LNCaP clone FGC (cell line): Measurements from ENCODE around the gene SYNJ2.

Source experiments
- DNase-seq: peaks from one replicate; pipeline ENCODE4 v3.0.0-alpha.2; 2011; ENCODE audit warnings: low read depth
- H3K4me3 ChIP-seq: 2 replicates; pipeline ENCODE4 v1.5.1; 2011; ENCODE audit warnings: mild to moderate bottlenecking, low read depth, low read length, control low read depth
- TF ChIP-seq, protein P1 (sequence below): IDR thresholded peaks from 2 replicates; pipeline ENCODE4 v1.5.1; 2012; ENCODE audit warnings: mild to moderate bottlenecking; ENCODE audit not compliant: control insufficient read depth, insufficient read depth; ENCODE audit errors: extremely low read depth

SYNJ2 gene

DNA sequence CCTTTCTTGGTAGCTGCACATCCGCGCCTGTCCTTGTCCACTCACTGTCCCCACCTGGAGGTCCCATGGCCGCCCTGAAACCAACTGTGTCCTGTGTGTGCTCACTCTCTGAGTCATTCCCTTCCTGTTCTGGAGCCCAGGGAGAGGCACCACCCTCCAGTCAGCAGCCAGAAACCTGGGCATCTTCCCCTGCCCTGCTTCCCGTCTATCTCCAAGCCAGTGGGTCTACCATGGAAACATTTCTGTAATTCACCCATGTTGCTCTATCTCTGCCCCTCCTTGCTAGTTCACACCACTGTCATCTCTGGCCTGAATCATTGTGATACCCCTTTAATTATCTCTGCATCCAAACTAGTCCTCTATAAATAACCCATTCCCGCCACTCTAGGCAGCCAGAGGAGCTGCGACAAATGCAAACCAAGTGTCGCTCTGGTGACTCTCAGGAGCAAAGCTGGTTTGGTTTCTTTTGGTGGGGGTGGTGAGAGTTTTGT, 28.8 kb upstream of the SYNJ2 start:
- DNase-seq = no peak
- TF ChIP-seq, protein P1, sequence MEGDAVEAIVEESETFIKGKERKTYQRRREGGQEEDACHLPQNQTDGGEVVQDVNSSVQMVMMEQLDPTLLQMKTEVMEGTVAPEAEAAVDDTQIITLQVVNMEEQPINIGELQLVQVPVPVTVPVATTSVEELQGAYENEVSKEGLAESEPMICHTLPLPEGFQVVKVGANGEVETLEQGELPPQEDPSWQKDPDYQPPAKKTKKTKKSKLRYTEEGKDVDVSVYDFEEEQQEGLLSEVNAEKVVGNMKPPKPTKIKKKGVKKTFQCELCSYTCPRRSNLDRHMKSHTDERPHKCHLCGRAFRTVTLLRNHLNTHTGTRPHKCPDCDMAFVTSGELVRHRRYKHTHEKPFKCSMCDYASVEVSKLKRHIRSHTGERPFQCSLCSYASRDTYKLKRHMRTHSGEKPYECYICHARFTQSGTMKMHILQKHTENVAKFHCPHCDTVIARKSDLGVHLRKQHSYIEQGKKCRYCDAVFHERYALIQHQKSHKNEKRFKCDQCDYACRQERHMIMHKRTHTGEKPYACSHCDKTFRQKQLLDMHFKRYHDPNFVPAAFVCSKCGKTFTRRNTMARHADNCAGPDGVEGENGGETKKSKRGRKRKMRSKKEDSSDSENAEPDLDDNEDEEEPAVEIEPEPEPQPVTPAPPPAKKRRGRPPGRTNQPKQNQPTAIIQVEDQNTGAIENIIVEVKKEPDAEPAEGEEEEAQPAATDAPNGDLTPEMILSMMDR = no peak
- no peak overlapping the region for H3K4me3 ChIP-seq

DNA sequence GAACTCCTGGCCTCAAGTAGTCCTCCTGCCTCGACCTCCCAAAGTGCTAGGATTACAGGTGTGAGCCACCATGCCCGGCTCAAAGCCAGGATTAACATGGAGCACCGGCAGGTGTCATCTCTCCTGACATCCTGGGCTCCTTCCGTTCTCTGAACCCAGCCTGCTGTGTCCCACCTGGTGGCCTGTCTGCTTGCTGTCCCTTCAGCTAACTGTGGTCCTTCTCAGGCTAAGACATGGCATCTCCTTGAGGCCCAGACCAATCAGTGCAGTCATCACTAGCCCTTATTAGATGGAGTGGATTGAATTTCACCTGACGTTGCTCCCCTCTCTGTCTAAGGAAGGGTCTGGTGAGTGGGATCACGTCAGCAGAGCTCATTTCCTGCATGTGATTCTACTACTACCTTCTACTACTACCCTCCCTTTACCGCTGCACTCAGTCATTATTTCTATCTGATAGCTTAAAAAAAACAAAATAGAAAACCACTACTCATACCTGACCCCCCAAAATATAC, 28.0 kb upstream of the SYNJ2 start:
- H3K4me3 ChIP-seq = no peak overlapping the region
- TF ChIP-seq, protein P1 = no peak
- no peak for DNase-seq

DNA sequence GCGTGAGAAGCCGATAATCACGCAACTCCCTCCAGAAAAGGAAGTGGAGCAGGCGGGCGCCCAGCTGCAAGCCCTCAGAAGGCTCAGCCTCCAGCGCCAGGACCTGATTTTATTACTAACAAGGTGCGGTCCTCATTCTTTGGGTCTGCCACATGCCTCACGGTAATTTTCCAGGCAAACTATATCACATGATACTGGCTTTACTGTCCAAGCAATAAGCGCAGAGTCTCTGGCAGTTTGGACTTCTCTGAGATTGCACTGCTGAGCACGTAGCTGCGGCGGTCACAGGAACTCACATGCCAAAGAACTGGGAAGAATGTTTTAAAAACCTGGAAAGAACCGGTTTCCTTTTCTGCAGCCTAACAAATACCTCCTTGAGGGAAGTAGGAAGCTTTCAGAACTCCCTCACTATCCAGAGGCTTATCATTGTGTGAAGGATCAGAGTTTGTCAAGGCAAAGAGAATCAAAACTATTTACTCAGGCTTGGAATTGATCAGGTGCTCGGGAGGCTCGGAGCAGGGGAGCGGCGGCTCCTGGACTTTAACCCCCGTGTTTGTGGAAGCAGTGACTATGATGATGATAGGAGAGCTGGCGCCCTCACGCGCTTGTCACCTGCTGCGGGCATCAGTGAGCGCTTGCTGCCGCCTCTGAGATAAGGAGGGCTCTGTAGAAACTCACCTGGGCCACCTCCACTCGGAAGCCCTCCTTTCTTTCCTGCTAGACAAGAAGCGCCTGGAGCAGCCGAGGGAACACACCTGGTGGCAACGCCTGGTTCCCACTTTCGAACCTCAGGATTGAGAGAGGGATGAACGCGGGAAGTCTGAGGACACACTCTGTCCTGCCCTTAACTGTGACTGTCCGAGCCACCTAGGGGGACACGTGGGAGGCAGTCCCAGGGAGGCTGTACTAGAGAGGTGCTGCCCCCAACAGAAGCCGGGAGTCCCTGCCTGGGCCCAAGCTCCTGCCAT, 27.2 kb upstream of the SYNJ2 start:
- no peak overlapping the region for H3K4me3 ChIP-seq
- TF ChIP-seq, protein P1 = no peak
- DNase-seq = no peak

DNA sequence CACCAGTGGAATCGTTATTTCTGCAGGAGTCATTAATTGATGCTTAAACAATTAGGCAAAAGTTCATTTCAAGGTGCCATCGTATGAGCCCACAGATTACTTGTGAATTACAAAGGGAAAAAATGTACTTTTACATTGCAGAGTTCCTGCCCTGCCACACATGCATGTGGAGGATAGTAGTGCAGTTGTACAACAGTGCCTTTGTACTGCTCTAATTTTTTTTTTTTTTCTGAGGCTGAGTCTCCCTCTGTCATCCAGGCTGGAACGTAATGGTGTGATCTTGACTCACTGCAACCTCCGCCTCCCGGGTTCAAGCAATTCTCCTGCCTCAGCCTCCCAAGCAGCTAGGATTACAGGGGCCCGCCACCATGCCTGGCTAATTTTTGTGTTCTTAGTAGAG, 26.0 kb upstream of the SYNJ2 start:
- TF ChIP-seq, protein P1 = no peak
- DNase-seq = no peak
- no peak overlapping the region for H3K4me3 ChIP-seq

DNA sequence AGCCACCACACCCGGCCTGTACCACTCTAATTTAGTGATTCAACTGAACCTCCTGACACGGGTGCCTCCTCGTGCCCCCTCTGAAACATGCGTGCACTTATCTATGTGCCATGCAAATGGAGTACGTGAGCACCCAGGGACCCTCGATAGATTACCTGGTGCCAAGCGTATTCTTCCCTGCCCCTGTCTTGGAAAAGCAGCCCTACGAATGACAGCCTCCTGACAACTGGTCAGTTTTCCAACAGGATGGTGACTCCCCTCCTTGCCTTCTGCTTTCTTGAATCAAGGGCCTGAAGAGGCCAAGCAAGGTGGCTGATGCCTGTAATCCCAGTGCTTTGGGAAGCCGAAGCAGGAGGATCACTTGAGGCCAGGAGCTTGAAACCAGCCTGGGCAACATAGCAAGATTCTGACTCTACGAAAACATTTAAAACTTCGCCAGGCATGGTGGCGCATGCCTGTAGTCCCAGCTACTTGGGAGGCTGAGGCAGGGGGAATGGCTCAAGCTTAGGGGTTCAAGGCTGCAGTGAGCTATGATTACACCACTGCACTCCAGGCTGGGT, 25.4 kb upstream of the SYNJ2 start:
- TF ChIP-seq, protein P1 = no peak
- H3K4me3 ChIP-seq = no peak overlapping the region
- no peak for DNase-seq

DNA sequence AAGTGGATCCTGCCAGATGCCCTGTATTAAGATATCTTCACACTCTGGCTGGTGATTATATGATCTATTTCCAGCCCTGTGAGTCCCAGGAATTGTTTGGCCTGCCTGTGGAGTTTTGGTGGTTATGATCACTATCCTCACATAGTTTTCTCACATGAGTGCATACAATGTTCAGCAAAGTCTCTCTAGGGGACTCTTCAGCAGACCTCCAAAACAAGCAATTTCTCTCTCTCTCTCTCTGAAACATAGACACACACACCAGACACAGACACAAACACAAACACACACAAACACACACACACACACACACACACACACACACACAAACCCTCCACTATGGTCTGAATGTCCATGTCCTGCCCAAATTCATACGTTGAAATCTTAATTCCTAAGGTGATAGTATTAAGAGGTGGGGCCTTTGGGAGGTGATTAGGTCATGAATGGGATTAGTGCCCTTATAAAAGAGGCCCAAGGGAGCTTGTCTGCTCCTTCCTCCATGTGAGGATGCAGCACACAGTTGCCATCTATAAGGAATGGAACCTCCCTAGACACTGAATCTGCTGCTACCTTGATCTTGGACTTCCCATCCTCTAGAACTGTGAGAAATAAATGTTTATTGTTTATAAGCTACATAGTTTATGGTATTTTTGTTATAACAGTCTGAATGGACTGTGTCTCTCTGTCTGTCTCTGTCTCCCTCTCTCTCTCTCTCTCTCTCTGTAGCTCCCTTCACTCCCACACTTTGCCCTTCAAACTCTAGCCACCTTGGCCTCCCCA, 22.0 kb upstream of the SYNJ2 start:
- no peak for DNase-seq
- TF ChIP-seq, protein P1 = no peak
- no peak overlapping the region for H3K4me3 ChIP-seq
